ENCODE data around the gene MCF2L. TPM values are rescaled to one million over a fixed set of nuclear protein-coding genes. Genes with fewer than 3 reads are reported as not detected.
A peak's percentile ranks its signal among the peaks of the same experiment; 100 is the strongest.

The MCF2L gene
- total and polyA plus RNA-seq, 4 donors, result 21.0 to 78.7 (median 35.9) TPM

DNA sequence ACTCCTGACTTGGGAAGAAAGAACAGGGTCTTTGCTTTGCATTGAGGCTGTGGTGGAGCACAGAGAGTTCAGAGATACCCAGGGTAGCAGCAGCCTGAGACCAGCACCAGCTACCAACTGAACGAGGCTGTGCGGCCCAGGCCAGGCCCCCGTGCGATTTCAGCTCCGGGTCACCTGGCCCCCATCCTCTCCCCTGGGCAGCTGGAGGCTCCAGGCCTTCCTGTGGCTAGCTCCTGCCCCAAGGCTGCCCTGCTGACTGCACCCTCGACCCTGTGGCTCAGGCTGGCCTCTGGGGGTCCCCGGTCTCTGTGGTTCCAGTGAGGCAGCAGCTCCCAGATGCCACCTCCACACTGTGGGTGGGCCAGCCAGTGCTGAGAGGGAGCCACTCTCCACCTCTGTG lies 52.8 kb downstream of the MCF2L start:
- DNase-seq (no peak), ATAC-seq (ENCODE audit: insufficient read depth, low FRiP score) (no peak)
- Histone ChIP-seq H3K27ac (ENCODE audit: low read depth in 1 of 2, low read length in 1 of 2) (peak overlapping the region in 1 of 2 donors; percentile 62), H3K4me3 (no peak overlapping the region), H3K9ac (ENCODE audit: insufficient read depth in 1 of 2, low read length in 2 of 2) (no peak overlapping the region), H3K27me3 (ENCODE audit: control insufficient read depth in 3 of 3, insufficient read depth in 3 of 3, low read length in 2 of 3) (no peaks in the 10 kb centered on the region), H3K4me1 (ENCODE audit: control insufficient read depth in 5 of 5, insufficient read depth in 5 of 5, low read length in 5 of 5) (peaks cover 0 to 17% (median 2%) of the 10 kb centered on the region in 5 donors), H3K36me3 (ENCODE audit: control insufficient read depth in 4 of 4, insufficient read depth in 4 of 4, low read length in 4 of 4) (peaks cover 0 to 11% (median 0%) of the 10 kb centered on the region in 4 donors), H3K9me3 (ENCODE audit: control insufficient read depth in 4 of 4, insufficient read depth in 3 of 4, low read length in 3 of 4) (no peaks in the 10 kb centered on the region)
- WGBS, 2 donors, result 89 to 91% methylated on average over 7 of the region's 7 CpGs
- TF ChIP-seq, protein P1, sequence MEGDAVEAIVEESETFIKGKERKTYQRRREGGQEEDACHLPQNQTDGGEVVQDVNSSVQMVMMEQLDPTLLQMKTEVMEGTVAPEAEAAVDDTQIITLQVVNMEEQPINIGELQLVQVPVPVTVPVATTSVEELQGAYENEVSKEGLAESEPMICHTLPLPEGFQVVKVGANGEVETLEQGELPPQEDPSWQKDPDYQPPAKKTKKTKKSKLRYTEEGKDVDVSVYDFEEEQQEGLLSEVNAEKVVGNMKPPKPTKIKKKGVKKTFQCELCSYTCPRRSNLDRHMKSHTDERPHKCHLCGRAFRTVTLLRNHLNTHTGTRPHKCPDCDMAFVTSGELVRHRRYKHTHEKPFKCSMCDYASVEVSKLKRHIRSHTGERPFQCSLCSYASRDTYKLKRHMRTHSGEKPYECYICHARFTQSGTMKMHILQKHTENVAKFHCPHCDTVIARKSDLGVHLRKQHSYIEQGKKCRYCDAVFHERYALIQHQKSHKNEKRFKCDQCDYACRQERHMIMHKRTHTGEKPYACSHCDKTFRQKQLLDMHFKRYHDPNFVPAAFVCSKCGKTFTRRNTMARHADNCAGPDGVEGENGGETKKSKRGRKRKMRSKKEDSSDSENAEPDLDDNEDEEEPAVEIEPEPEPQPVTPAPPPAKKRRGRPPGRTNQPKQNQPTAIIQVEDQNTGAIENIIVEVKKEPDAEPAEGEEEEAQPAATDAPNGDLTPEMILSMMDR (IDR thresholded peaks at IDR 0.05; ENCODE audit: control extremely low read depth, extremely low read depth), result no peak

DNA sequence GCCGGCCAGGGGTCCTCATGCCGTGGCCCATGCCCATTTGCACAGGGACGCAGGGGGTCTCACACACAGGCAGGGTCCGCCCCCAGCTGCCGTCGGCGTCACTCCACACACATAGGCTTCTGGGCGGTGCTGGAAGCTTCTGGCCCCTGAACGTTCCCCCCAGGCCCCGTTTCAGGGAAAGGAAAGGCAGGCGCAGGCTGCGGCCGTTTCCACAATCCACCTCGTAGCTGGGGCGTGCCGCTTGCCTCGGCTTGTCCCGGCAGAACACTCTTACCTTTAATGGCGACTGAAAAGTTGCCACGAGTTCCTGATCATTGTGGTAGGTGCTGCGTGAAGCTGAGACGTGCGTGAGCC lies 53.4 kb downstream of the MCF2L start:
- Histone ChIP-seq H3K27ac (ENCODE audit: low read depth in 1 of 2, low read length in 1 of 2) (peak overlapping the region in 1 of 2 donors; percentile 40), H3K9me3 (ENCODE audit: control insufficient read depth in 4 of 4, insufficient read depth in 3 of 4, low read length in 3 of 4) (no peaks in the 10 kb centered on the region), H3K4me1 (ENCODE audit: control insufficient read depth in 5 of 5, insufficient read depth in 5 of 5, low read length in 5 of 5) (peaks cover 0 to 17% (median 2%) of the 10 kb centered on the region in 5 donors), H3K36me3 (ENCODE audit: control insufficient read depth in 4 of 4, insufficient read depth in 4 of 4, low read length in 4 of 4) (peaks cover 0 to 5% (median 0%) of the 10 kb centered on the region in 4 donors), H3K4me3 (no peak overlapping the region), H3K27me3 (ENCODE audit: control insufficient read depth in 3 of 3, insufficient read depth in 3 of 3, low read length in 2 of 3) (no peaks in the 10 kb centered on the region), H3K9ac (ENCODE audit: insufficient read depth in 1 of 2, low read length in 2 of 2) (no peak overlapping the region)
- 65 to 86% methylated on average over 23 of the region's 23 CpGs for WGBS, 2 donors
- ATAC-seq (ENCODE audit: insufficient read depth, low FRiP score) (no peak), DNase-seq (no peak)
- TF ChIP-seq, protein P1 (IDR thresholded peaks at IDR 0.05; ENCODE audit: control extremely low read depth, extremely low read depth), result no peak

DNA sequence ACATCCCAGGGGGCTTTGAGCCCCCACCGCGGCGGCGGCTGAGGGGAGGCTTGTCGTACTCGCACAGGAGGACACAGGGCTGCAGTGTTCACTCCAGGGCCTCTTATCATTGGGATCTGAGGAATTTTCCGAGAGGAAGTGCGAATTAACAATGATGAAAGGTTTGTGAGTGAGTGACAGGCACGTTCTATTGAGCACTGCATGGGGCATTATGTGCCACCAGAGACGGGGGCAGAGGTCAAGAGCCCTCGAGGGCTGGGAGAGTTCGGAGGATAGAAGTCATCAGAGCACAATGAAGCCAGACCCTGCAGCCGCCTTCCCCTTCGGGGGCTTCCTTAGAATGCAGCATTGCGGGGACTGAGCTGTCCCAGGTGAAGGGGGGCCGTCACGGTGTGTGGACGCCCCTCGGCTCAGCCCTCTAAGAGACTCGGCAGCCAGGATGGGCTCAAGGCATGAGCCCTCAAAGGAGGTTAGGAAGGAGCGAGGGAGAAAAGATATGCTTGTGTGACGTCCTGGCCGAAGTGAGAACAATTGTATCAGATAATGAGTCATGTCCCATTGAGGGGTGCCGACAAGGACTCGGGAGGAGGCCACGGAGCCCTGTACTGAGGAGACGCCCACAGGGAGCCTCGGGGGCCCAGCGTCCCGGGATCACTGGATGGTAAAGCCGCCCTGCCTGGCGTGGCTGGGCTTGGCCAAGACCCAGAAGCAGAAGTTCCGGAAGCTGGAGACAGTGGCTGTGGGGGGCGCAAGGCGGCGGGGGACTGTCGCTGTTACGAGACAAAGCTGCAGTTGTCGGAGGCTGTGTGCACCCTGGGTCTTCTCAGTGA lies 53.9 kb downstream of the MCF2L start:
- TF ChIP-seq, protein P1 (IDR thresholded peaks at IDR 0.05; ENCODE audit: control extremely low read depth, extremely low read depth), result no peak
- peak overlapping the region in 1 of 2 donors; percentile 40 for H3K27ac ChIP-seq (ENCODE audit: low read depth in 1 of 2, low read length in 1 of 2)
- WGBS, 2 donors, result 46 to 70% methylated on average over 39 of the region's 39 CpGs
- ATAC-seq (ENCODE audit: insufficient read depth, low FRiP score) (peak; percentile 54), DNase-seq (peak; percentile 66 to 80 (median 77))
- no peak overlapping the region for H3K9ac ChIP-seq (ENCODE audit: insufficient read depth in 1 of 2, low read length in 2 of 2)
- H3K9me3 ChIP-seq (ENCODE audit: control insufficient read depth in 4 of 4, insufficient read depth in 3 of 4, low read length in 3 of 4), result no peaks in the 10 kb centered on the region
- H3K27me3 ChIP-seq (ENCODE audit: control insufficient read depth in 3 of 3, insufficient read depth in 3 of 3, low read length in 2 of 3), result no peaks in the 10 kb centered on the region
- H3K4me3 ChIP-seq, result no peak overlapping the region
- H3K36me3 ChIP-seq (ENCODE audit: control insufficient read depth in 4 of 4, insufficient read depth in 4 of 4, low read length in 4 of 4), result peaks cover 0 to 3% (median 0%) of the 10 kb centered on the region in 4 donors
- peaks cover 0 to 17% (median 2%) of the 10 kb centered on the region in 5 donors for H3K4me1 ChIP-seq (ENCODE audit: control insufficient read depth in 5 of 5, insufficient read depth in 5 of 5, low read length in 5 of 5)

Data from lung (tissue), 12 donors.